Inflammatory macrophage treated with lipopolysaccharide for 4 hours (primary cell): ENCODE results near the gene RPUSD2.

ENCODE experiments used
- DNase-seq: peaks from one replicate; pipeline ENCODE4 v3.0.0-alpha.2; 2020

Gene RPUSD2, protein sequence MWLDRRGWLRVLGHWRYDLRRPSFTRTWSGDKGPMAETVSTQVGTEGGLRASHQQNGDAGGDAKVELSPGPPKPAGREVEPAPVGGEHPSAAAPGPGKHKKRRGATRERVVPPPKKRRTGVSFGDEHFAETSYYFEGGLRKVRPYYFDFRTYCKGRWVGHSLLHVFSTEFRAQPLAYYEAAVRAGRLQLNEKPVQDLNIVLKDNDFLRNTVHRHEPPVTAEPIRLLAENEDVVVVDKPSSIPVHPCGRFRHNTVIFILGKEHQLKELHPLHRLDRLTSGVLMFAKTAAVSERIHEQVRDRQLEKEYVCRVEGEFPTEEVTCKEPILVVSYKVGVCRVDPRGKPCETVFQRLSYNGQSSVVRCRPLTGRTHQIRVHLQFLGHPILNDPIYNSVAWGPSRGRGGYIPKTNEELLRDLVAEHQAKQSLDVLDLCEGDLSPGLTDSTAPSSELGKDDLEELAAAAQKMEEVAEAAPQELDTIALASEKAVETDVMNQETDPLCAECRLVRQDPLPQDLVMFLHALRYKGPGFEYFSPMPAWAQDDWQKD

DNA sequence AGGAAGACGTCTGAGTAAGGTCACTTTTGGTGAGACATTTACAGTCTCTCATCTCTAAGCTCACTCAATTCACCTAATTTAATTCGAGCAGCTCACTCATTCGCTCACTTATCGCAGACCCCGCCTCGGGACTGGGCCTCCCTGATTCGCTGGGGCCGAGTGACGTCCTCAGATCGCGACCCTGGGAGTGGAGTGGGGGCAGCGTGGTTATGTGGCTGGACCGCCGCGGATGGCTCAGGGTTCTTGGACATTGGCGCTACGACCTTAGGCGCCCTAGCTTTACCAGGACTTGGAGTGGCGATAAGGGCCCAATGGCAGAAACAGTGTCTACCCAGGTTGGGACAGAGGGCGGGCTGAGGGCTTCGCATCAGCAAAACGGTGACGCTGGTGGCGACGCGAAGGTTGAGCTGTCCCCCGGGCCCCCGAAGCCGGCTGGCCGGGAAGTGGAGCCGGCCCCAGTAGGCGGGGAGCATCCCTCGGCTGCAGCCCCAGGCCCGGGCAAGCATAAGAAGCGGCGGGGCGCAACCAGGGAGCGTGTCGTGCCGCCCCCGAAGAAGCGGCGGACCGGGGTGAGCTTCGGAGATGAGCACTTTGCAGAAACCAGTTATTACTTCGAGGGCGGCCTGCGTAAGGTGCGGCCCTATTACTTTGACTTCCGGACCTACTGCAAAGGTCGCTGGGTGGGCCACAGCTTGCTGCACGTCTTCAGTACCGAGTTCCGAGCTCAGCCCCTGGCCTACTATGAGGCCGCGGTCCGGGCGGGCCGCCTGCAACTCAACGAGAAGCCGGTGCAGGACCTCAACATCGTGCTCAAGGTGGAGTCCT, at the start of gene RPUSD2:
Gene RPUSD2, plus strand, starts transcription at position 171 of the 825 bp plus-strand sequence. Its CDS starts 39 bp downstream, at position 210.
- DNase-seq = peak; percentile 91

DNA sequence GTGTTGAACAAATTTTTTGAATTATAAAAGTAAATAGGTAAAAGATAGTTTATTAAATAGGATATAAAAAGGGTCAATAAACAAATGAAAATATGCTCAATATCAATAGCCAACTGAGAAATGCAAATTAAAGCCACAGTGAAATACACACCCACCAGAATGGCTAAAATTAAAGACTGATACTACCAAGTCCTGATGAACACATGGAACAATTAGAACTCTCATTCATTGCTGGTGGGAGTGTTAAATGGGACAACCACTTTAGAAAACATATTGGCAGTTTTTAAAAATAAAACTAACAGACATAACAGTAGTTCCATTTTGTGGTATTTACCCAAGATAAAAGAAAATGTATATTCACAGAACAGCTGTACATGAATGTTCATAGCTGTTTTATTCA, 45.5 kb upstream of the RPUSD2 start:
- DNase-seq = no peak

DNA sequence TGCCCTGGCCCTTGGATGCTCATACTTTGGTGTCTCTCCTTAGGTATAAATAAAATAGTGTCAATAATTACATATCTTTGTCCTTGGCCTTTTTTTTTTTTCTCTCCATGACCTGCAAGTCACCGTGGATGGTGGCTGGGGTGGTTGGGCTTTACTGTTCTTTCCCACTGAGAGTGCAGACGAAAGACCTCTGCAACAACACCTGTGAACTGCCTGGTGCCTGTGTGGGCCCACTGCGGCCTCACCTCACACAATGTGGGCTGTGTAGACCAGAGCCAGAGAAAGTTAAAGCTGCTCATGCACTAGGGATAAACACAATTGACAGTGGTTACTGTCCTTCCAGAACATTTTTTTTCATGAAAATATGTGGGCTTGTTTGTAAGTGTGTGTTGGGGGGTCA, 43.2 kb upstream of the RPUSD2 start:
- no peak for DNase-seq

DNA sequence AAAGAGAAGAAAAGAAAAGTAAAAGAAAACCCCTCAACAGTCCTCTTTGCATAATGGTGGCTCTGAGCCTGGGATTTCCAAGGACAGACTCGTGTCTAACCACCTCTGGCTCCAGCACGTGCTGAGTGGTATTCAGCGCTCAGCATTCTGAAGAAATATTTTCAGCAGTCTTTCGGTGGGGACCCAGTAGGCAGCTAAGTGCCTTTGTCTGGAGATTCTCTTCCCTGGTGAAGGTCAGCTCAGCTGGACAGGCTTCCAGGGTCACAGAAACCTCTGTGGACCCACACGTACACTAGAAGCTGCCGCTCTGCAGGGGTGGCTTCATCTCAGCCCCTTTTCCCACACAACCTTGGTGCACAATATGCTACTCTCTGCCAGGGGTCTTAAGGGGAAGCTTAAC, 40.3 kb upstream of the RPUSD2 start:
- DNase-seq = no peak

DNA sequence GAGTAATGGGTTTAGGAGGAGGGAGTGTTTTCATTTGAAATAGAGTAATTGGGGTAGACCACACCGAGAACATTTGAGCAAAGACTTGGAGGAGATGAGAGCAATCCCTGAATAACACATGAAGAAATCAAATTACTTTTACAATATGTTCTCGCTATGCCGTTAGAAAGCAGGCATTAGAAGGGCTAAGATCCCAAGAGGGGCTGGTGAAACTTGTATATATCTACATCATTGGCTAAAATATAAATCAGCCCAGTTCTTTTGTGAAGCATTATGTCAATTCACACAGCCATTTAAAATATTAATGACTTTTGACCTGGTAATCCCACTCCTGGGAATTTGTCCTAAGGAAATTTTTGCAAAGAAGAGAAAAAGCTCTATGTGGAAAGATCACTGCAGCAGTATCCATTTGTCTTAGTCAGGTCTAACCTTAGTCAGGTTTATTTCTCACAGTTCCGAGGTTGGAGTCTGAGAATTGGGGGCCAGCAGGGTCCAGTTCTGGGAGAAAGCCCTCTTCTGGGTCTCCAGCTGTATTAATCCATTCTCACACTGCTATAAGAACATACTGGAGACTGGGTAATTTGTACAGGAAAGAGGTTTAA, 35.2 kb upstream of the RPUSD2 start:
- no peak for DNase-seq

DNA sequence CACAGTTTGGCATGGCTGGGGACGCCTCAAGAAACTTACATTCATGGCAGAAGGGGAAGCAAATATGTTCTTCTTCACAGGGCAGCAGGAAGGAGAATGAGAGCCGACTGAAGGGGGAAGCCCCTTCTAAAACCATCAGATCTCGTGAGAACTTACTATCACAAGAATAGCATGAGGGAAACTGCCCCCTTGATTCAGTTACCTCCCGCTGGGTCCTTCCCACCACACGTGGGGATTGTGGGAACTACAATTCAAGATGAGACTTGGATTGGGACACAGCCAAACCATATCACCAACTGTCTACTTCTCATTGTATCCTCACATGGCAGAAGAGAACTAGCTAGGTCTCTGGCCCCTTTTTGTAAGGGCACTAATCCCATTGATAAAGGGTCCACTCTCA, 34.7 kb upstream of the RPUSD2 start:
- DNase-seq = no peak

DNA sequence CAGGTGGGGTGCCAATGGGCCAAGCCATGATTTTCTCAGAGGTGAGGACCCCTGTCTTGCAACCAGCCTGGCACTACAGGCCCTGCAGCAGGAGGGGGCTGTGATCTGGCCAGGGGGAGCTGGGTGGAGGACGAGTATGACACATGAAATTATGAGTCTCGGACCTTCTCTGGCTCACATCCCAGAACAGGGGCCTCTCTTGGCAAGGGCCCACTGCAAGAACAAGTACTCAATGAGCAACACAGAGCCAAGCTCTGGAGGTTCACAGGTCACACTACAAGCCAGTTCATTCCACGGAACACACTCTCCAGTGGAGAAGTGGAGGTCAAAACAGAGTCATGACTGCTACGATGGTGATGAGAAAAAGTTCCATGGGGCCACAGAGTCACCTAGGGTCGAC, 32.6 kb upstream of the RPUSD2 start:
- no peak for DNase-seq

DNA sequence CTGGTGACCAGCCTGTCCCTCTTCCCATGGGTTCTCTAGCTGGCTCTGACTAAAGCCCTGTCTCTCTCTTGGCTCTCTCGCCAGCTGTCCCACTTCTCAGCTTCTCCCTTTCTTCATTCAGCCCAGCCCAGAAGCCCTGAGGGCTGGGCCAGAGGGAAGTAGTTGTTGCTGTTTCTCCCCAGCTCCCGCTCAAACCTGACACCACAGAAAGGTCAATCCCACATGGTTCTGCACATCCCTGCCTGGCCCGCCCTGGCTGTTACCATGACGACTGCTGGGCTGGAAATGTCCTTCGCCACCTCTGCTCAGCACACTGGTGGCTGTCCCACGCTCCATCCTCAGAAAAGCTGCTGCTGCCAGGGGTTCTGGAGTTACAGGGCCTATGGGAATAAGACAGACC, 30.1 kb upstream of the RPUSD2 start:
- DNase-seq = no peak

DNA sequence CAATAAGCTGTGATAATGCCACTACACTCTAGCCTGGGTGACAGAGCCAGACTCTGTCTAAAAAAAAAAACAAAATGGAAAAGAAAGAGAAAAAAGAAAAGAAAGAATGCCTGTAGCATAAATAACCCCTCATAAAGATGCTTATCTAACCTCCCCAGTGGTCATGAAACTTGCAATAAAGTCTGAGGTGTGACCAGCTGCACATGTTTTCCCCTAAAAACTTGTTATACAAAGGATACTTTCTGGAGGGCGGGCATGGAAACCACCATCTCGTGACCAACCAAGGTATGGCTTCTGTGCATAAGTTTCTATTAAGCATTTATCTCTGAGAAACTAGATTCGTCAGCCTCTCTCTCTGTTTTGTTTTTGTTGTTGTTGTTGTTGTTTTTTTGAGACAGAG, 26.0 kb upstream of the RPUSD2 start:
- no peak for DNase-seq

DNA sequence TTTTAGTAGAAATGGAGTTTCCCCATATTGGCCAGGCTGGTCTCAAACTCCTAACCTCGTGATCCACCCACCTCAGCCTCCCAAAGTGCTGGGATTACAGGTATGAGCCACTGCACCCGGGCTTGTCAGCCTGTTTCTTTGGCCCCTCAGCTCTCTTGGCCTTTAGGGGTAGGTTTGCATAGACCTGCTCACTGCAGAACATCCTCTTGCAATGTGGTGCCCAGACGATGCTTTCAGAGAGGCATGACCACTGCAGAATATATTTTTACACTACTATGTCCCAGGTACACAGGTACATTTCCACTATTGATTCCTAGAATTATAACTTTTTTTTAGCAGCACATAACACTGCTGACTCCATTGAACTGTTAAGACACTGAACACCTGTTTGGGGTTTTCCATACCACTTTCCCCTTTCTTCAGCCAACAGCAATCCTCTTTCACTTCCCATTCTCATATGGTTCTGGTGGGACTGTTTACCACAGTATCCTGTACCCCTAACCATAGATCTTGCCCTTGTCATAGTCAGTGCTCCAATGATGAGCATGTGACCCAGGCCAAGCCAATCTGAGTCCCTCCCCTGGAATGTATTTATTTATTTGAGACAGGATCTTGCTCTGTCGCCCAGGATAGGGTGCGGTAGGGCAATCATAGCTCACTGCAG, 25.3 kb upstream of the RPUSD2 start:
- peak; percentile 10 for DNase-seq

DNA sequence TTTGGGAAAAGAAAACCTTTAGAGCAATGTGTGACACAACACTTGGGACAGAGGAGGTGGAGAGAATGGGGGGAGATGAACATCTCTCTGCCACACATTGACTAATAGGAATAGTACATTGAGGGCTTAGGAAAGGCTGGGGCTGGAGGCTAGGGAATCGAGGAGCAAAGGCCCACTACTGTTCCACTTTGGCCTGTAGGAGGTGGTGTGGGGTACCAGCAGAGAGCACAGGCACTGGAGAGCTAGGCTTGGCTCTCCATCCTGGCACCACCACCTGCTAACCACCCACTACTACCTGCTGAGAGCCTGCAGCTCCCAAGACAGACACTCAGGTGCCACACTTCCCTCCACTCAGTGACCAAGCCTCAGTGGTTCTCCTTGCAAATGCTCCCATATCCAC, 23.6 kb upstream of the RPUSD2 start:
- DNase-seq = no peak

DNA sequence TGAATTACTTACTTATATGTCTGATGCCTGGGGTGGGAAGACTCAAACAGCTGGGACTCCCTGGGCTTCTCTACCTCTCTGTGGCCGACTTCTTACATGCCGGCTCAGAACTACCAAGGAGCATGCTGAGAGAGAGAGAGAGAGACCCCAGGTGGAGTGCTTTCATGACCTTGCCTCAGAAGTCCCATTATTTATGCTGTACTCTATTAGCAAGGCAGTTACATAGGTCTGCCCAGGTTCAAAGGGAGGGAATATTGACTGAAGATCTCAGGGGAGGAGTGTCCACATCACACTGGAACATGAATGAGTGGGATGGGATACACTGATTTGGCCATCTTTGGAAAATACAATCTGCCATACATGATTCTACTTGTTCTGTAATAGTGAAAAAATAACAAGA, 20.5 kb upstream of the RPUSD2 start:
- no peak for DNase-seq

DNA sequence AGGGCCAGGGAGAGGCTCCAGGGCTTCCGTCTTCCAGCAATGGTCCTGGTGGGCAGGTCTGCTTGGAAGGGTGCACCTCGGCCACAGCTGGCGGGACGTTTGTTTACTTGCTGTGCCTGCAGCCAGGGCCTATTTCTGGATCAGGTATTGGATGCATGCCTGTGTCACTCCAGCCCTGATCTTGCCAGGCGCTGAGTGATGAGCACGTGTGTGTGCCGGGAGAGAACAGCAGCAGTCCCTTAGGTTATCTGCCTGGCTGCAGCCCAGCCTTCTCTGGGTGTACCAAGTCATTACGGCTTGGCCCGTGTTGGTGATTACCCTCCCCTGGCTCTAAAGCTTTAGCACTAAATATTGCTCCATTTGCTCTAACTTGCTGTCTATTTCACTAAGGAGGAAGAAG, 19.2 kb upstream of the RPUSD2 start:
- no peak for DNase-seq

DNA sequence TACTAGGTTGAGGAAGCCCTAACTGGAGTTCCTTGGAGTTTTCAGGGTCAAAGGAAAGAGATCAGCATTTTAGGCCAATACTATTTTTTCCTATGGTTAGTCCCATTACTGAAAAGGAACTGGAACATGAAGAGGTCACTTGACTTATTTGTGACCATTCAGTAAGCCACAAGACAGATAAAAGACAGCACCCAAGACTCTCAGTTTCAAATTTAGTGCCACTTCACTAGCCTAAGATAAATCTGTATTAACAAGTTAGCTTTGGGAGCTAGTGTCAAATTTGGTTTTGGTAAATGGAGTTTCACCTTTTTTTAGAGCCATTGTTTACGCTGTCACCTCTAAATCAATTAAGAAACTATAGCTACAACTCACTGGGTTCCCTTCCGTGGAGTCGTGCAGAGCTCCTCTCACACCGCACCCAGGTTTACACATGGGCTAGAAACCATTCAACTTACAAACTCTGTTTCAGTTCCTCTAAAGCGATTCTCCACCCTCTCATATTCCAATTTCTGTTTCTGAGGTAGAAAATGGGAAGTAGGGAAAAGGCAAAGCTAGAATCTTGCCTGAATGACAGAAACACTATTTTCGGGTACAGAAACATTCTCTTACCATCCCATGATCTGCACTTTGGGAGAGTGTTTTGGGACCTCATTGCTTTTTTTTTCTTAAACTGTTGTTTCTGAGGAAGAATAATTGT, 18.6 kb upstream of the RPUSD2 start:
- DNase-seq = peak; percentile 88

DNA sequence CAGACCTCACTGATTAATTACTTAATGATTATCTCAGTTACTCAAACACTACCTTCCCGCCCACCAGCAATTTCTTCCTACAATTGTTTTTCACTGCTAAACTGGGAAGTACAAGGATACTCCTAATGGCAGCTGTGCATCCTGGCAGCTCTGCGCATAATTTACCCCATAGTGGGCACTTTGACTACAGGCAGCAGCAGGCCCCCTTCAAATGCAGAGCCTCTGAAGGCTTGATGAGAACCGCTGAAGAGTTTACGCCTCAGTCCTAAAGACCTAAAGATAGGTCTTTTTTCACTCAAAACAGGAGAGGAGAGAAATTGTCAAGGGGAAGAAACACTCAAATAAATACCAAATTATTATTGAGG, 15.0 kb upstream of the RPUSD2 start:
- DNase-seq = no peak

DNA sequence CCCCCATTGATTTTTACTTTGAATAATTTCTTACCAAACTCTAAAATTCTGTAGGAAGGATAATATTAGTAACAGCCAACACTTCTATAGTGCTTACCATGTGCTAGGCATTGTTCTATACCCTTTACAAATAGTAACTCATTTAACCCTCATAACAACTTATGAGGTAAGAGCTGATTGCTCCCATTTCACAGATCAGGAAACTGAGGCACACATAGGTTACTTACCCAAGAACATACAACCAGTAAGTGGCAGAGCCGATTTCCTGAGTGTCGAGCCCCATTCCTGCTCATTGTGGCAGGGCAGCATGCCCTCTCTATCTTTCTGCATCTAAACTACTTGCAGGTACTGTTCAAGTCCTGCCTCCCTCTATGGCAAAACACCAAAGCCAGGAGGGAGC, 13.2 kb upstream of the RPUSD2 start:
- DNase-seq = no peak

DNA sequence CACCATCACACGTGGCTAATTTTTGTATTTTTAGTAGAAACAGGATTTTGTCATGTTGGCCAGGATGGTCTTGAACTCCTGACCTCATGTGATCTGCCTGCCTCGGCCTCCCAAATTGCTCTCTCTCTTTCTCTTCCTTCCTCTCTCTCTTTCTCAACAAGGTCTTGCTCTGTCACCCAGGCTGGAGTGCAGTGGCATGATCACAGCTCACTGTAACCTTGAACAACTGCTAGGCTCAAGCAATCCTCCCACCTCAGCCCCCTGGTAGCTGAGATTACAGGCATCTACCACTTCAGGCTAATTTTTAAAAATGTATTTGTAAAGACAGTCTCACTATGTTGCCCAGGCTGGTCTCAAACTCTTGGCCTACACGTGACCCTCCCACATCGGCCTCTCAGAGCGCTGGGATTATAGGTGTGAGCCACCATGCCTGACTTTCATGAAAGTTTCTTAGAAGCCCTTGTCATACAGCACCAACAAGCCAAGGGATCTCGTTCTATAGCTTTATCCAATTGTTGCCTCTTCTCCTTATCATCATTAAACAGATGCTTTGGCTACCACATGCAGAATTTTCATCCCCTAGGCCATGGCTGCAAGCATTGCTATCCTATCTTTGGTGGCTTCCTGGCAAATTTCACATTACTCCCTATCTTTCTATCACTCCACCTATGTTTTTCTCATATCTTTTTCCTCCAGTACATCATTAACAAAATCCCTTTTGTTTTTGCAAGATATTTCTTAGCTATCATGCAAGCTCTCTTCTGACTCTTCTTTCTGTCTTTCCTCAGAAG, 10.0 kb upstream of the RPUSD2 start:
- DNase-seq = no peak

DNA sequence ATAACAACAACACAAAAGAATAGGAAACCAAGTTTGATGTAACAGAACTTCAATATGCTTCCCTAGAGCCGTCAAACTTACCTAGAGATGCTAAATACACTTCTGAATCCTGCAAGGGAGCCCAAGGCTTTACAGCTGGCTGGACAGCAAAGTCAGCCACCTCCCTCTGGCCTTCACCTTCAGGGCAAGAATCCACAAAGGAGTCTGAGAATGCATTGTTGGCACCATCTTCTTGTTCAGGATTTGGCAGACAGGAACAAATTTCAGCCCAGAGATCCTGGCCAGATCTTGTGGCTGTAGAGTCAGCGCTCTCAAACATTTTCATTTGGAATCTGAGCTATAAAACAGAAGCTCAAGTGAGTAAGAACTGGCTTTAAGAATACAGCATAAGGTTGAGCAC, 6.4 kb upstream of the RPUSD2 start:
- DNase-seq = no peak

DNA sequence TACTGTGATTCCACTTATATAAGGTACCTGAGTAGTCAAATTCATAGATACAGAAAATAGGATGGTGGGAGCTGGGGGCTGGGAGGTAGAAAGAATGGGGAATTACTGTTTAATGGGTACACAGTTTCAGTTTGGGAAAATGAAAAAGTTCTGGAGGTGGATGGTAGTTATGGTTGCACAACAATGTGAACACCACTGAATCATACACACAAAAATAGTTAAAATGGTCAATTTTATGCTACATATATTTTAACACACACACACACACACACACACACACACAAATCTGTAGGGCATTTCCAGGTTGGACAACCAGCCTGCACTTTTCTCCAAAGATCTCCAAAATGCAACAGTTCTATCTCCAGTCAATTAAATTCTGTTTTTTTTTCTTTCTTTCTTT, 5.7 kb upstream of the RPUSD2 start:
- peak; percentile 58 for DNase-seq

DNA sequence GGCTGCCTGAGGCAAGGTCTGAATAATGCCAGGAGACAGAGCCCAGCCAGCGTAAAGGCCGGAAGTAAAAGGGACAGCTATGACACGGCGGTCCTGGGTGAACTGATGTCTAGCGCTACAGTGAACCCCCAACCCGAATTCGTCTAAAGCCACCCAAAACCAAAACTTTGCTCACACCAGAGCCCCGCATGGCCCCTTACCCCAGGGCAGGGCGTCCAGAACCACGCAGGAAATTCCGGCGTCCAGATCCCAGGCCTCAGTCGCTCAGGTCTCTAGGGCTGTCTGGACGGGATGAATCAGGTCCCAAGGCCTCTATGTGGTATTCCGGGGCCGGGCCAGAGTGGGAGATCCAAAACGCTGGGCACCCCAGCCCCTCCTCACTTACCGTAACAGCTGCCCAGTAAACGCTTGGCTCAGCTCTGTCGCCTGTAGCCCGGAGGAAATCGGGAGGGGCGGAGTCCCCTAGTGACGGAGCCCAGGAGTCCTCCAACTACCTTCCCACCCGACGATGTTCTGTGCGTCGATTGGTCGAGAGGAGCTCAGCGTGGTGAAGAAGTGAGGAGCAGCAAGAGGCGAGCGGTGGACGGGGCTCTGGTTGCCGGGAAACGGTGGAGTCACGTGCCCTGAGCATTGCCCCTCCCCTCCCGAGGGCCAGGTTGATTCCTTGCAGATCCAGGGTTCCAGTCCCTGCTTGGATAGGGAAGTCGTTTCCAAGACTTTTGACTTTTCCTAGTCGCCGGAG, 4.3 kb upstream of the RPUSD2 start, which contains the start of gene CCDC32:
Gene CCDC32, minus strand, starts transcription at position 452 of the 742 bp plus-strand sequence. CDS start 2,027 bp downstream, outside the sequence.
- peak; percentile 99 for DNase-seq
